Measurements from ENCODE around the gene JAM2. TPM values are rescaled to one million over a fixed set of nuclear protein-coding genes. Genes with fewer than 3 reads are reported as not detected.

Gene JAM2
- total RNA-seq: 10 to 100 TPM; 28.0 to 52.4 (median 46.7) TPM

- H3K27me3 ChIP-seq: no peaks in the 10 kb centered on the region
- no peaks in the 10 kb centered on the region for H3K36me3 ChIP-seq
- peak; percentile 47 to 56 for TF ChIP-seq POLR2AphosphoS5 (IDR thresholded peaks at IDR 0.05)
- TF ChIP-seq POLR2A (IDR thresholded peaks at IDR 0.05; ENCODE audit: low read depth): no peak
- WGBS: 1% methylated on average over 29 of the region's 41 CpGs
- H3K27ac ChIP-seq (replicated peaks in 1 of 4): peak within 1 kb of the TSS; percentile 93 to 97 (median 94)
- peaks cover 10 to 35% (median 17%) of the 10 kb centered on the region in 4 donors for H3K4me1 ChIP-seq
- no peak for DNase-seq (ENCODE audit: extremely low spot score)
- intact Hi-C loops (cut with DNase I): loop anchor here (2.0 kb wide), 1 partner anchor 30 kb away; no protein-coding TSS in a partner anchor
- H3K9me3 ChIP-seq: no peaks in the 10 kb centered on the region
- H3K4me3 ChIP-seq: peak within 1 kb of the TSS; percentile 76 to 90 (median 86)
Observed at GRCh38 chr21:25638660-25639550, at the start of gene JAM2. Gene JAM2, plus strand, starts transcription at chr21:25639258. Its CDS starts 564 bp downstream, at chr21:25639822.

- no peaks in the 10 kb centered on the region for H3K4me1 ChIP-seq
- no peak for TF ChIP-seq POLR2AphosphoS5 (IDR thresholded peaks at IDR 0.05)
- no peak for TF ChIP-seq EP300 (IDR thresholded peaks at IDR 0.05)
- TF ChIP-seq CTCF (IDR thresholded peaks at IDR 0.05): no peak
- TF ChIP-seq POLR2A (IDR thresholded peaks at IDR 0.05; ENCODE audit: low read depth): no peak
- no peaks in the 10 kb centered on the region for H3K27me3 ChIP-seq
- peaks cover 32 to 92% (median 73%) of the 10 kb centered on the region in 4 donors for H3K36me3 ChIP-seq
- H3K9me3 ChIP-seq: no peaks in the 10 kb centered on the region
- 97% methylated on average over 1 of the region's 1 CpG for WGBS
- intact Hi-C loops (cut with DNase I): no loop called here
- DNase-seq (ENCODE audit: extremely low spot score): no peak
- H3K4me3 ChIP-seq: no peak overlapping the region
- no peak overlapping the region for H3K27ac ChIP-seq (replicated peaks in 1 of 4)
Observed at GRCh38 chr21:25589887-25590286, 49.2 kb upstream of the JAM2 start.

GRCh38 chr21:25607151-25608043 is 31.7 kb upstream of the JAM2 start, which contains the start of gene MRPL39:
Gene MRPL39, minus strand, starts transcription at chr21:25607481. Its CDS starts 6 bp downstream, at chr21:25607475.
- peaks cover 5 to 35% (median 28%) of the 10 kb centered on the region in 4 donors for H3K36me3 ChIP-seq
- peak within 1 kb of the TSS; percentile 65 to 93 (median 82) for H3K4me3 ChIP-seq
- WGBS: under 1% methylated on average over 35 of the region's 71 CpGs
- no peak for TF ChIP-seq POLR2A (IDR thresholded peaks at IDR 0.05; ENCODE audit: low read depth)
- TF ChIP-seq POLR2AphosphoS5 (IDR thresholded peaks at IDR 0.05): peak; percentile 44 to 76
- TF ChIP-seq CTCF (IDR thresholded peaks at IDR 0.05): peak; percentile 44 to 59 (median 54)
- no peaks in the 10 kb centered on the region for H3K27me3 ChIP-seq
- intact Hi-C loops (cut with DNase I): loop anchor here (1.0 to 2.0 kb wide), 2 partner anchors 31 to 101 kb away; partner anchors contain the start of gene JAM2
- H3K9me3 ChIP-seq: no peaks in the 10 kb centered on the region
- peaks cover 13 to 55% (median 37%) of the 10 kb centered on the region in 4 donors for H3K4me1 ChIP-seq
- DNase-seq (ENCODE audit: extremely low spot score): peak; percentile 95
- peak within 1 kb of the TSS; percentile 77 to 88 (median 83) for H3K27ac ChIP-seq (replicated peaks in 1 of 4)

- Histone ChIP-seq H3K27ac (replicated peaks in 1 of 4) (peak overlapping the region; percentile 77 to 88 (median 83)), H3K4me1 (peaks cover 13 to 50% (median 37%) of the 10 kb centered on the region in 4 donors), H3K27me3 (no peaks in the 10 kb centered on the region), H3K9me3 (no peaks in the 10 kb centered on the region), H3K4me3 (peak overlapping the region; percentile 65 to 93 (median 82)), H3K36me3 (peaks cover 5 to 27% (median 20%) of the 10 kb centered on the region in 4 donors)
- 8% methylated on average over 18 of the region's 18 CpGs for WGBS
- intact Hi-C loops (cut with DNase I): loop anchor here (1.0 to 2.0 kb wide), 2 partner anchors 31 to 100 kb away; partner anchors contain the start of gene JAM2
- TF ChIP-seq POLR2AphosphoS5 (IDR thresholded peaks at IDR 0.05) (peak in 1 of 2 donors; percentile 69), CTCF (IDR thresholded peaks at IDR 0.05) (peak; percentile 96 to 97 (median 96)), POLR2A (IDR thresholded peaks at IDR 0.05; ENCODE audit: low read depth) (no peak), EP300 (IDR thresholded peaks at IDR 0.05) (no peak)
- DNase-seq (ENCODE audit: extremely low spot score): peak; percentile 94
Observed at GRCh38 chr21:25608044-25608737, 30.9 kb upstream of the JAM2 start.

Measured in esophagus muscularis mucosa (tissue), 4 donors.